IMR-90 (cell line): ENCODE measurements around the gene RAPGEF1. TPM values are rescaled to one million over a fixed set of nuclear protein-coding genes. Genes with fewer than 3 reads are reported as not detected.

Experiments used
- ATAC-seq: fragments of 200-7000 bp; cut with Tn5 transposase; 2 replicates; pipeline ENCODE4 v1.9.1; 2020; ENCODE audit warnings: low read depth, mild to moderate bottlenecking, moderate library complexity
- BruUV-seq: library from RNA; stranded (reverse); fragments of 400-500 nt; replicated peaks from 2 replicates; lab custom pipeline; 2021; lab: Mats Ljungman, UMichigan
- CTCF ChIA-PET: fragments of 300-600 bp; formaldehyde crosslinking; extraction: SDS; loops from one replicate; lab custom pipeline; 2021; ENCODE audit warnings: antibody characterized with exemption; lab: Yijun Ruan, JAX
- POLR2A ChIA-PET: fragments of 300-600 bp; sonication (Branson Sonifier 250); formaldehyde crosslinking; loops from one replicate; lab custom pipeline; 2022; ENCODE audit warnings: antibody characterized with exemption; ENCODE audit not compliant: unreplicated experiment; lab: Charles Lee
- DNase-seq: peaks from one replicate; pipeline ENCODE4 v3.0.0; 2013
- H2AFZ ChIP-seq: replicated peaks from 2 replicates; pipeline ENCODE3; 2013; ENCODE audit warnings: low read length, mild to moderate bottlenecking; ENCODE audit not compliant: poor library complexity
- H2AK5ac ChIP-seq: 2 replicates; pipeline ENCODE4 v1.6.1; 2013; ENCODE audit warnings: low read depth, low read length, inconsistent platforms
- H2AK9ac ChIP-seq: replicated peaks from 2 replicates; pipeline ENCODE3; 2013; ENCODE audit warnings: mild to moderate bottlenecking, low read depth, low read length, moderate library complexity; ENCODE audit not compliant: poor library complexity
- H2BK120ac ChIP-seq: 2 replicates; pipeline ENCODE4 v1.6.1; 2013; ENCODE audit warnings: low read depth, low read length, inconsistent platforms
- H2BK15ac ChIP-seq: 3 replicates; pipeline ENCODE4 v1.6.1; 2013; ENCODE audit warnings: low read depth, low read length, inconsistent platforms
- H2BK20ac ChIP-seq: 2 replicates; pipeline ENCODE4 v1.6.1; 2013; ENCODE audit warnings: low read depth, mild to moderate bottlenecking, inconsistent platforms, low read length, moderate library complexity
- H2BK5ac ChIP-seq: 2 replicates; pipeline ENCODE4 v1.6.1; 2013; ENCODE audit warnings: mild to moderate bottlenecking, low read depth, low read length, inconsistent platforms; ENCODE audit not compliant: poor library complexity, severe bottlenecking
- H3K14ac ChIP-seq: replicated peaks from 2 replicates; pipeline ENCODE4 v1.6.1; 2013; ENCODE audit warnings: low read depth, low read length, inconsistent platforms
- H3K18ac ChIP-seq: 2 replicates; pipeline ENCODE4 v1.6.1; 2013; ENCODE audit warnings: low read depth, low read length, control low read depth
- H3K23ac ChIP-seq: 2 replicates; pipeline ENCODE4 v1.6.1; 2013; ENCODE audit warnings: low read depth, low read length, inconsistent platforms
- H3K27ac ChIP-seq: 2 replicates; pipeline ENCODE4 v1.5.1; 2013; ENCODE audit warnings: mild to moderate bottlenecking, control low read depth, low read length; ENCODE audit not compliant: insufficient read depth
- H3K27me3 ChIP-seq: 2 replicates; pipeline ENCODE4 v1.6.1; 2013; ENCODE audit warnings: low read length; ENCODE audit not compliant: control insufficient read depth, insufficient read depth
- H3K36me3 ChIP-seq: 2 replicates; pipeline ENCODE4 v1.6.1; 2013; ENCODE audit warnings: low read length, mixed read lengths; ENCODE audit not compliant: control insufficient read depth, insufficient read depth
- H3K4ac ChIP-seq: 2 replicates; pipeline ENCODE4 v1.6.1; 2013; ENCODE audit warnings: low read depth, low read length, inconsistent platforms
- H3K4me1 ChIP-seq: 2 replicates; pipeline ENCODE4 v1.6.1; 2013; ENCODE audit warnings: low read length, mixed read lengths; ENCODE audit not compliant: control insufficient read depth, insufficient read depth
- H3K4me2 ChIP-seq: 2 replicates; pipeline ENCODE4 v1.6.1; 2013; ENCODE audit warnings: low read depth, mild to moderate bottlenecking, control low read depth, low read length, moderate library complexity
- H3K4me3 ChIP-seq: 2 replicates; pipeline ENCODE4 v1.5.1; 2013; ENCODE audit warnings: low read depth, mild to moderate bottlenecking, control low read depth, low read length, moderate library complexity; ENCODE audit not compliant: insufficient read depth
- H3K56ac ChIP-seq: 2 replicates; pipeline ENCODE4 v1.6.1; 2013; ENCODE audit warnings: low read length, inconsistent platforms; ENCODE audit not compliant: insufficient read depth; ENCODE audit errors: extremely low read depth
- H3K79me1 ChIP-seq, 2 experiments: 2 replicates each; pipeline ENCODE4 v1.6.1; 2013; ENCODE audit warnings: low read length in 2 of 2, inconsistent platforms in 1 of 2, low read depth in 1 of 2
- H3K9ac ChIP-seq: 2 replicates; pipeline ENCODE4 v1.6.1; 2013; ENCODE audit warnings: low read depth, low read length, control low read depth
- H3K9me1 ChIP-seq: 2 replicates; pipeline ENCODE4 v1.6.1; 2013; ENCODE audit warnings: low read length, inconsistent platforms; ENCODE audit not compliant: insufficient read depth
- H3K9me3 ChIP-seq: 2 replicates; pipeline ENCODE4 v1.6.1; 2013; ENCODE audit warnings: low read length; ENCODE audit not compliant: control insufficient read depth, insufficient read depth
- H4K20me1 ChIP-seq: 2 replicates; pipeline ENCODE4 v1.6.1; 2013; ENCODE audit warnings: low read length, inconsistent platforms; ENCODE audit not compliant: insufficient read depth
- H4K5ac ChIP-seq: 2 replicates; pipeline ENCODE4 v1.6.1; 2013; ENCODE audit warnings: mild to moderate bottlenecking, low read depth, low read length, control low read depth
- H4K8ac ChIP-seq, 2 experiments: 2 replicates each; pipeline ENCODE4 v1.6.1; 2013; ENCODE audit warnings: low read depth in 2 of 2, low read length in 2 of 2, control low read depth in 1 of 2, inconsistent platforms in 1 of 2
- H4K91ac ChIP-seq: 2 replicates; pipeline ENCODE4 v1.6.1; 2013; ENCODE audit warnings: low read depth, low read length, inconsistent platforms; ENCODE audit not compliant: insufficient read depth
- BHLHE40 ChIP-seq: fragments of 150-350 bp; IDR thresholded peaks from 2 replicates; pipeline ENCODE4 v1.6.1; 2016; ENCODE audit warnings: mild to moderate bottlenecking, low read depth, low read length
- CHD1 ChIP-seq: IDR thresholded peaks from 2 replicates; pipeline ENCODE4 v1.6.1; 2012; ENCODE audit warnings: low read depth, low read length, improper control_type of control experiment
- MAFK ChIP-seq: IDR thresholded peaks from 2 replicates; pipeline ENCODE4 v1.6.1; 2012; ENCODE audit warnings: low read depth, low read length, improper control_type of control experiment
- MAZ ChIP-seq: IDR thresholded peaks from 2 replicates; pipeline ENCODE4 v1.6.1; 2012; ENCODE audit warnings: low read depth, mild to moderate bottlenecking, low read length, improper control_type of control experiment, moderate library complexity, borderline replicate concordance
- MXI1 ChIP-seq: IDR thresholded peaks from 2 replicates; pipeline ENCODE4 v1.6.1; 2012; ENCODE audit warnings: low read depth, mild to moderate bottlenecking, low read length, moderate library complexity, borderline replicate concordance
- RAD21 ChIP-seq: IDR thresholded peaks from 2 replicates; pipeline ENCODE4 v1.6.1; 2012; ENCODE audit warnings: low read length, improper control_type of control experiment
- RFX5 ChIP-seq: IDR thresholded peaks from 2 replicates; pipeline ENCODE4 v1.8.0; 2012; ENCODE audit warnings: low read depth, mild to moderate bottlenecking, low read length, moderate library complexity
- SMC3 ChIP-seq: fragments of 150-350 bp; IDR thresholded peaks from 2 replicates; pipeline ENCODE4 v1.6.1; 2016; ENCODE audit warnings: low read depth, mild to moderate bottlenecking, antibody characterized with exemption, low read length, moderate library complexity
- WGBS, 2 experiments: methylation state at CpG; one replicate each; pipeline versions ENCODE4 v1.1.5 to v1.1.7; 2013; ENCODE audit warnings: missing lambda C conversion rate in 2 of 2; ENCODE audit not compliant: insufficient read length in 1 of 2; ENCODE audit errors: extremely low coverage in 2 of 2; 5-methylcytosine and 5-hydroxymethylcytosine counted together
- dilution Hi-C: fragments of 300-500 bp; cut with HindIII; formaldehyde crosslinking; loops from one replicate; pipeline ENCODE4 v1.14.3; 2018; ENCODE audit warnings: low sequenced_read_pairs; ENCODE audit not compliant: unreplicated experiment
- in situ Hi-C: fragments of 300-500 bp; cut with MboI; formaldehyde crosslinking; loops from 3 replicates; pipeline ENCODE4 v1.14.3; 2019; ENCODE audit warnings: low sequenced_read_pairs, inconsistent platforms, mixed read lengths
- intact Hi-C: fragments of 100-400 bp; cut with micrococcal nuclease; formaldehyde crosslinking; loops from 2 replicates; pipeline ENCODE4 v1.10.0; 2022
- polyA plus RNA-seq, 3 experiments: library from polyadenylated mRNA; depleted of rRNA; stranded (reverse); fragments of >200 nt; gene quantifications; 2 replicates each; pipeline ENCODE4 v1.2.3, GENCODE V29; 2012; ENCODE audit warnings: low replicate concordance in 1 of 3
- total RNA-seq: library from RNA; depleted of rRNA; stranded (reverse); fragments of >200 nt; gene quantifications from 2 replicates; pipeline ENCODE4 v1.2.3, GENCODE V29; 2012

The RAPGEF1 gene
- total and polyA plus RNA-seq, 2 of the 4 experiments (the other 2 are of a cell fraction) = 13.1 to 22.3 TPM

DNA sequence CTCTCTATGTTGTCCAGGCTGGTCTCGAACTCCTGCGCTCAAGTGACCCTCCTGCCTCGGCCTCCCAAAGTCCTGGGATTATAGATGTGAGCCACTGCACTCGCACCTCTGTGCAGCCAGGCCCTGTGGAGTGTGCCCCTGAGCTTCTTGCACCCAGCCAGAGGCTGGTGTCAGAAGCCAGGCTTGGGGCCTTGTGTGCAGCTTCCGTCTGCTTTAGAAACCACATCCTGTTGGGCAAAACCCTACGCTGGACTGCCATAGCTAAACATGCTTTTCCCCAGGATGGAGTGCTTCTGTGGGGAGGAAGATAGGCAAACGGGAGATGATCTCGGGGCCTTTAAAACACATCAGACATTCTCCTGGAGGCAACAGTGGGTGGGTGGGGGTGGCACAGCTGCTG, 154.5 kb downstream of the RAPGEF1 start:
- peaks cover 55% of the 10 kb centered on the region for H3K36me3 ChIP-seq
- in situ Hi-C loops = loop anchor here (25.0 kb wide), 1 partner anchor 677 kb away; no protein-coding TSS in a partner anchor
- intact Hi-C loops = no loop called here
- H2BK5ac ChIP-seq = no peak overlapping the region
- CTCF ChIA-PET = interaction anchor here (0.5 kb wide), 1 partner anchor 24 kb away, joined by 3 read pairs; no protein-coding TSS in a partner anchor
- H2BK15ac ChIP-seq = no peak overlapping the region
- H3K4me2 ChIP-seq = no peak overlapping the region
- peak; percentile 7 for DNase-seq
- H2AFZ ChIP-seq = no peak overlapping the region
- H2AK5ac ChIP-seq = no peak overlapping the region
- H3K18ac ChIP-seq = no peak overlapping the region
- H3K9me1 ChIP-seq = no peaks in the 10 kb centered on the region
- H3K4ac ChIP-seq = no peak overlapping the region
- no peaks in the 10 kb centered on the region for H3K4me1 ChIP-seq
- H3K14ac ChIP-seq = no peak overlapping the region
- WGBS, 2 experiments = 89% methylated on average over 3 of the region's 8 CpGs; no CpG with 5 or more reads in 1 of the 2 experiments
- no TSS peak for BruUV-seq
- no peak overlapping the region for H2AK9ac ChIP-seq
- H3K9ac ChIP-seq = no peak overlapping the region
- dilution Hi-C loops = no loop called here
- H4K5ac ChIP-seq = no peak overlapping the region
- POLR2A ChIA-PET = no interaction called here
- no peak for ATAC-seq
- no peaks in the 10 kb centered on the region for H4K20me1 ChIP-seq
- H3K23ac ChIP-seq = no peak overlapping the region
- H3K79me1 ChIP-seq = no peaks in the 10 kb centered on the region
- no peak overlapping the region for H3K27ac ChIP-seq
- H3K9me3 ChIP-seq = no peaks in the 10 kb centered on the region
- no peak overlapping the region for H3K4me3 ChIP-seq
- no peak overlapping the region for H3K56ac ChIP-seq
- H4K8ac ChIP-seq = no peak overlapping the region
- H2BK20ac ChIP-seq = no peak overlapping the region
- no peak for TF ChIP-seq MAZ
- no peak for TF ChIP-seq RFX5
- no peak for TF ChIP-seq CHD1
- TF ChIP-seq MAFK = no peak
- TF ChIP-seq RAD21 = no peak
- TF ChIP-seq MXI1 = no peak
- no peak for TF ChIP-seq BHLHE40
- TF ChIP-seq SMC3 = no peak
- no peak overlapping the region for H2BK120ac ChIP-seq
- H3K27me3 ChIP-seq = no peaks in the 10 kb centered on the region
- no peak overlapping the region for H4K91ac ChIP-seq
